Activated naive CD4-positive, alpha-beta T cell treated with anti-CD3 and anti-CD28 coated beads, Interleukin-2, amount 50 U/mL, for 24 hours (primary cell): ENCODE results near the gene UTS2R.
"Not testable (repeated sequence)": the region's sequence is repeated elsewhere in the genome, so short reads cannot be mapped to it uniquely, and the experiment has no call there.

Experiments used
- H3K27ac Mint-ChIP-seq: one replicate; pipeline ENCODE4 v1.8.0; 2021; ENCODE audit warnings: mild to moderate bottlenecking, mixed read lengths
- H3K27me3 Mint-ChIP-seq: one replicate; pipeline ENCODE4 v1.8.0; 2021; ENCODE audit warnings: mixed read lengths
- H3K36me3 Mint-ChIP-seq: one replicate; pipeline ENCODE4 v1.8.0; 2021; ENCODE audit warnings: mixed read lengths
- H3K4me1 Mint-ChIP-seq: one replicate; pipeline ENCODE4 v1.8.0; 2021; ENCODE audit warnings: mixed read lengths
- H3K4me3 Mint-ChIP-seq: one replicate; pipeline ENCODE4 v1.8.0; 2021; ENCODE audit warnings: mild to moderate bottlenecking, mixed read lengths
- H3K9me3 Mint-ChIP-seq: one replicate; pipeline ENCODE4 v1.8.0; 2021; ENCODE audit warnings: mixed read lengths

The UTS2R gene

GRCh38 chr17:82376042-82376730 lies 4.6 kb downstream of the UTS2R start:
- Mint-ChIP-seq H3K4me3 (no peak overlapping the region), H3K27ac (no peak overlapping the region), H3K27me3 (peaks cover 29% of the 10 kb centered on the region), H3K9me3 (no peaks in the 10 kb centered on the region), H3K36me3 (no peaks in the 10 kb centered on the region), H3K4me1 (peaks cover 5% of the 10 kb centered on the region)

GRCh38 chr17:82377294-82377693 lies 5.7 kb downstream of the UTS2R start:
- H3K4me1 Mint-ChIP-seq, H3K27ac Mint-ChIP-seq, H3K9me3 Mint-ChIP-seq, H3K4me3 Mint-ChIP-seq, H3K36me3 Mint-ChIP-seq: not testable (repeated sequence)
- peaks cover 29% of the 10 kb centered on the region for H3K27me3 Mint-ChIP-seq

- Mint-ChIP-seq H3K9me3 (no peaks in the 10 kb centered on the region), H3K4me3 (no peak overlapping the region), H3K4me1 (peaks cover under 1% of the 10 kb centered on the region), H3K27me3 (peaks cover 24% of the 10 kb centered on the region), H3K36me3 (no peaks in the 10 kb centered on the region), H3K27ac (no peak overlapping the region)
Measured at GRCh38 chr17:82377924-82378740, 6.6 kb downstream of the UTS2R start.

DNA sequence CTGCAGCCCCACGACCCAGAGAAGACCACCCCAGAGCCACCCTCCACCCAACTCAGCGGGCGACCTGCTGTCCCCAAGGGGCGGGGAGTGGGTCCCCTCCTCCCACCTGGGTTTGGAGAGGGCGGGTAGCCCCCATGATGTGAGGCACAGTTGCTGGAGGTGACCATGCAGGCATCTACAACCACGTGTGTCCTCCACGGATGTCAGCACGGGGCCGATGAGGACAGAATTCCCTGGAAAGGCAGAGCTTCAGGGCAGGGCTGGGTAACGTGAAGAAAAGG lies 7.1 kb downstream of the UTS2R start:
- Mint-ChIP-seq H3K4me3 (no peak overlapping the region), H3K4me1 (no peaks in the 10 kb centered on the region), H3K27me3 (peaks cover 18% of the 10 kb centered on the region), H3K36me3 (no peaks in the 10 kb centered on the region), H3K27ac (no peak overlapping the region), H3K9me3 (no peaks in the 10 kb centered on the region)

DNA sequence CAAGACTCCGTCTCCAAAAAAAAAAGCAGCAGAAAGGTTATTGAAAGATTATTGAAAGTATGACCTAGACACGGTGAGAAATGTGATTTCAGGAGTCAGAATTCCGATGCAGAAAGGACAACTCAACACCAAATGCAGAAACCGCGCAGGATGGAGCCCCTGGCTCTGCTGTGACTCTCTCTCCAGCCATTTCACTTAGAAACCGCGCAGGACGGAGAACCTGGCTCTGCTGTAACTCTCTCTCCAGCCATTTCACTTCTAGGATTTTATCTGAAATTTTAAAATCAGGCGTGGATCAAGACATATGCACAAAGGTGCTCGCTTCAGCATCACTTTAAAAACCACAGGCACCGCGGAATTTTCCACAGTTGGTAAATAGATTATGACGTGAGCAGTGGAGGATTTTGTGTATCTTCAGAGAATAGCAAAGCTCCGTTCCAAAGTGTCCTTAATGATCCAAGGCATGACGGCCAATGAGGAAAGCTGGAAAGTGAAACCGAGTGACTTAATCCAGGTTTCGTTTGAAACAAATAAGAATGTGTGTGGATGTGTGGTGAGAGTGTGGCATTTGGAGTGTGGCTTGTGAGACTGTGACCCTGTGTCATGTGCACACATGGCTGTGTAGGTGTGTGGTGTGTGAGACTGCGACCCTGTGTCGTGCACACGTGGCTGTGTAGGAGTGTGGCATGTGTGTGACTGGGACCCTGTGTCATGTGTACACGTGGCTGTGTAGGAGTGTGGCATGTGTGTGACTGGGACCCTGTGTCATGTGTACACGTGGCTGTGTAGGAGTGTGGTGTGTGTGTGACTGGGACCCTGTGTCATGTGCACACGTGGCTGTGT lies 9.5 kb downstream of the UTS2R start:
- Mint-ChIP-seq H3K27ac (no peak overlapping the region), H3K27me3 (peaks cover 20% of the 10 kb centered on the region), H3K4me1 (no peaks in the 10 kb centered on the region), H3K9me3 (no peaks in the 10 kb centered on the region), H3K4me3 (no peak overlapping the region), H3K36me3 (no peaks in the 10 kb centered on the region)

DNA sequence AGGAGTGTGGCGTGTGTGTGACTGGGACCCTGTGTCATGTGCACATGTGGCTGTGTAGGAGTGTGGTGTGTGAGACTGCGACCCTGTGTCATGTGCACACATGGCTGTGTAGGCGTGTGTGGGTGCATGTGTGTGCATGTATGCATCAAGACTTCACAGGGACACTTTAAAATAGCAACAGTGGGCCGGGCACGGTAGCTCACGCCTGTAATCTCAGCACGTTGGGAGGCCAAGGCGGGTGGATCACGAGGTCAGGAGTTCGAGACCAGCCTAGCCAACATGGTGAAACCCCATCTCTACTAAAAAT lies 10.1 kb downstream of the UTS2R start:
- not testable (repeated sequence) for H3K9me3 Mint-ChIP-seq, H3K4me3 Mint-ChIP-seq

DNA sequence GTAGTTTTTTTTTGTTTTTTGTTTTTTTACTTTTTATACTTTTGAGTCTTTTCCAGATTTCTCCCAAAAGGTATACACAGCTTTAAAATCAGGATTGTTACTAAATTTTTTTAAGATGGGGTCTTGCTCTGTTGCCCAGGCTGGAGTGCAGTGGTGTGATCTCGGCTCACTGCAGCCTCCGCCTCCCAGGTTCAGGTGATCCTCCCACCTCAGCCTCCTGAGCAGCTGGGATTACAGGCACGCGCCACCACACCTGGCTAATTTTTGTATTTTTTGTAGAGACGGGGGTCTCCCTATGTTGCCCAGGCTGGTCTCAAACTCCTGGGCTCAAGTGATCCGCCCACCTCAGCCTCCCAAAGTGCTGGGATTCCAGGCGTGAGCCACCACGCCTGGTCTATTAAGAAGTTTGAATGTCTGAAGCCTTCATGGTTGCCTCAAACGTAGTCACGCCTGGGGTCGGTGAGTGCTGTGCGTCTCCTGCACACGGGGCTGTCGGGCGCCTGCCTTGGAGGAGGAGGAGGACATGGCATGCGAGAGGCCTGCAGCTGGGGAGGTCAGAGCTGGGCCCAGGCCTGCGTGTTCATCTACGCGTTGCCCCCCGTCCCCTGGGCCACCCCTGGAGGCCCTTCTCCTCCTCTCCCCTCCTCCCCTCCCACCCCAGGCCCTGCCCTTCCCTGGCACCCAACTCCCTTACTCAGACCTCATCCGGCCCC lies 10.8 kb downstream of the UTS2R start:
- H3K27ac Mint-ChIP-seq, H3K36me3 Mint-ChIP-seq: not testable (repeated sequence)

More for the DNA sequence above, 10.1 kb downstream of the UTS2R start:
- peaks cover 18% of the 10 kb centered on the region for H3K27me3 Mint-ChIP-seq
- H3K4me1 Mint-ChIP-seq, H3K36me3 Mint-ChIP-seq, H3K27ac Mint-ChIP-seq: not testable (repeated sequence)

GRCh38 chr17:82382933-82383255 lies 11.3 kb downstream of the UTS2R start:
- H3K27me3 Mint-ChIP-seq, result peaks cover 16% of the 10 kb centered on the region
- no peaks in the 10 kb centered on the region for H3K9me3 Mint-ChIP-seq
- peaks cover 6% of the 10 kb centered on the region for H3K4me1 Mint-ChIP-seq

More for the DNA sequence above, 10.8 kb downstream of the UTS2R start:
- H3K4me1 Mint-ChIP-seq, H3K4me3 Mint-ChIP-seq, H3K9me3 Mint-ChIP-seq: not testable (repeated sequence)
- H3K27me3 Mint-ChIP-seq, result peaks cover 16% of the 10 kb centered on the region

DNA sequence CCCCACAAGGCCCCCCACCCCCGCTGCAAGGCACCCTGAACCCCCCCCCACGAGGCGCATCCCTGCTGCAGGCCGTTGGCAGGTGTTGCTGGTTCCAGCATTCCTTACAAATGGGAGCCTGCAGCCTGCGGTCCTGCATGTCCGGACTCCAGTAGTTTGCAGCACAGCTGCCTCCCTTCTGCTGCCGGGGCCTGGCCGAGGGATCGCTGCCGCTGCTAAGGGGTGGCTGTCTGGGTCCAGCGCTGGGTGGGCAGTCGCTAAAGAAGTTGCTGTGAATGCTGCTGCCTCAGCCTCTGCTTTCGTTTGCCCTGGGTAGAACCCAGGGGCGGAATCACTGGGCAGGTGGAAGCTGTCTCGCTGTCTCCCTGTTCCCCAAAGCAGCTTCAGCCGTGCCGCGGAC lies 11.8 kb downstream of the UTS2R start:
- no peaks in the 10 kb centered on the region for H3K36me3 Mint-ChIP-seq
- H3K4me3 Mint-ChIP-seq, result no peak overlapping the region
- H3K27me3 Mint-ChIP-seq, result peaks cover 16% of the 10 kb centered on the region
- H3K9me3 Mint-ChIP-seq, result no peaks in the 10 kb centered on the region
- peaks cover 6% of the 10 kb centered on the region for H3K4me1 Mint-ChIP-seq
- no peak overlapping the region for H3K27ac Mint-ChIP-seq

More at GRCh38 chr17:82382933-82383255, 11.3 kb downstream of the UTS2R start:
- no peak overlapping the region for H3K27ac Mint-ChIP-seq
- no peak overlapping the region for H3K4me3 Mint-ChIP-seq
- H3K36me3 Mint-ChIP-seq, result no peaks in the 10 kb centered on the region

DNA sequence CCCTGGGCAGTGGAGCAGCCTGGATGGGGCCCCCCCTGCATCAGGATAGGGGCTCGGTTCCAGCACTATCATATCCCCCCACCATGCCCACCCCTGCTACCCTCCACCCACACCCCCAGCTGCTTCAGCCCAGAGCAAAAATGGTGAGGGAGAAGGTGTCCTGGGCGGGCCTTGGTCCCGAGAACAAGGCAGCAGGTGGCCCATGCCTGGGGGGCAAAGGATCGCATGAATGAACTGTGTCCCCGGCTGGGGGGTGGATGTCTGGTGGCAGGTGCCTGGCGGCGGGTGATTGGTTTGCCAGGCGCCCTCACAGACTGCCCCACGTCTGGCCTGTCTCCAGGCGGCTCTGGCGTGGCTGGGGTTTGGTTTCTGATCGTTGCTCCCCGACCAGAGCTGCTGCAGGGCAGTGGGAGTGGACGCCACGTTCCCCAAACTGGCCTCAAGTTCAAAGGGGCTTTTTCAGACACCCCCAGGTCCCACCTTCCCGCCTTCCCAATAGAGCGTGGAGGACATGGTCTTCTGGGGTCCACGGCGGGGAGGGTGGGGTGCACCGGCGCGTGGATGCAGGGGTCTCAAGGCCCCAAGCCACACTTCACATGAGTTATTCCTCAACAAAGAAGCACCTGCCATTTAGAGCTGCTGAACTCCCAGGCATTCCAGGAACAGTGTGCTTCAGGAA lies 12.6 kb downstream of the UTS2R start:
- Mint-ChIP-seq H3K27ac (no peak overlapping the region), H3K9me3 (no peaks in the 10 kb centered on the region), H3K36me3 (no peaks in the 10 kb centered on the region), H3K4me1 (peaks cover 6% of the 10 kb centered on the region), H3K4me3 (no peak overlapping the region), H3K27me3 (peaks cover 13% of the 10 kb centered on the region)

- Mint-ChIP-seq H3K4me1 (peaks cover 6% of the 10 kb centered on the region), H3K27ac (no peak overlapping the region), H3K27me3 (peaks cover 12% of the 10 kb centered on the region), H3K4me3 (no peak overlapping the region), H3K36me3 (no peaks in the 10 kb centered on the region), H3K9me3 (no peaks in the 10 kb centered on the region)
Measured at GRCh38 chr17:82384730-82385481, 13.3 kb downstream of the UTS2R start.

DNA sequence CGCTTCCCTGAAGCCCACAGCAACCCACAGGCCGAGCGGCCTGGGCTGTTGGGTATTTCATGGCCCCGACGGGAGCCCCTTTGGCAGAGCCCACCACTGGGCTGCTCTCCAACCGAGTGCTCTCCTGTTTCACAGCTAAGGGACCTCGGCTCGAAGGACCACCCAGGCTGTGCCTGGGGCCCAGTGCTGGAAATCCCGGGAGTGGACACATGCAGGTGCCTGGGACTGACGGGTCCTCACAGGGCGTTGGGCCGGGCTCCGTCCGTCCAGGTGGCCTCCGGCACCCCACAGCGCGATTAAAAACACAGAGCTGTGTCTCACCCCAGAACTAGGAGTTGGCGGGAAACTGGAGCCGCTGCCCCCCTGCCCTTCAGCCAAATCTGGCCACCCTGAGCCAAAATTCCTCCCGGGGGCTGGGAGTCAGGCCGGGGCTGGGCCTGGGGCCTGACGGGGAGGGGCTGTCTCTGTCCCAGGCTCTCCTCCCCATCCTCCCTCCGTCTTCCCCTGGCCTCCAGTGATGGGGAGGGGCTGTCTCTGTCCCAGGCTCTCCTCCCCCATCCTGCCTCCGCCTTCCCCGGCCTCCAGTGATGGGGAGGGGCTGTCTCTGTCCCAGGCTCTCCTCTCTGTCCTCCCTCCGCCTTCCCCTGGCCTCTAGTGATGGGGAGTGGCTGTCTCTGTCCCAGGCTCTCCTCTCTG lies 14.1 kb downstream of the UTS2R start:
- Mint-ChIP-seq H3K27ac (no peak overlapping the region), H3K36me3 (no peaks in the 10 kb centered on the region), H3K4me3 (no peak overlapping the region), H3K27me3 (peaks cover 8% of the 10 kb centered on the region), H3K4me1 (peaks cover 6% of the 10 kb centered on the region), H3K9me3 (no peaks in the 10 kb centered on the region)

DNA sequence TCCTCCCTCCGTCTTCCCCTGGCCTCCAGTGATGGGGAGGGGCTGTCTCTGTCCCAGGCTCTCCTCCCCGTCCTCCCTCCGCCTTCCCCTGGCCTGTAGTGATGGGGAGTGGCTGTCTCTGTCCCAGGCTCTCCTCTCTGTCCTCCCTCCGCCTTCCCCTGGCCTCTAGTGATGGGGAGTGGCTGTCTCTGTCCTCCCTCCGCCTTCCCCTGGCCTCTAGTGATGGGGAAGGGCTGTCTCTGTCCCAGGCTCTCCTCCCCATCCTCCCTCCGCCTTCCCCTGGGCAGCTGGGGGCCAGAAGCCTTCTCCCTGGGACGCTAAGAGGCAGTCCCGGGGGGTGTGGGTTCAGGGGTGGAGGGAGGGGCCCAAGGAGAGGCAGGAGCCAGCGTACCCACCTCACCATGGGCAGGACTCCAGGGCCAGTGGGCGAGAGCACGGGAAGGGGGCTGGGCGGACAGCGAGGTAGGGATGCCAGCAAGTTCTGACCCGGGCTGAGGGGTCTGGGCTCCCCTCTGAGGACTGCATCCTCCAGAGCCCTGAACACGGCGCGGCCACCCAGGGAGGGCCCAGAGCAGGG lies 14.8 kb downstream of the UTS2R start:
- Mint-ChIP-seq H3K27ac (no peak overlapping the region), H3K4me3 (no peak overlapping the region), H3K4me1 (peaks cover 6% of the 10 kb centered on the region), H3K27me3 (peaks cover 3% of the 10 kb centered on the region), H3K36me3 (no peaks in the 10 kb centered on the region), H3K9me3 (no peaks in the 10 kb centered on the region)
